GM20000 (cell line): ENCODE data around the gene CROCC2.

Experiments
- DNase-seq: peaks from one replicate; pipeline ENCODE4 v3.0.0; 2012; ENCODE audit warnings: low spot score
- TF ChIP-seq, protein P1 (sequence below): IDR thresholded peaks from 2 replicates; pipeline ENCODE4 v1.5.1; 2012; ENCODE audit warnings: mild to moderate bottlenecking, control low read depth; ENCODE audit errors: extremely low read depth, missing control alignments

The CROCC2 gene

GRCh38 chr2:240915526-240916341 lies 9.6 kb downstream of the CROCC2 start:
- TF ChIP-seq, protein P1, sequence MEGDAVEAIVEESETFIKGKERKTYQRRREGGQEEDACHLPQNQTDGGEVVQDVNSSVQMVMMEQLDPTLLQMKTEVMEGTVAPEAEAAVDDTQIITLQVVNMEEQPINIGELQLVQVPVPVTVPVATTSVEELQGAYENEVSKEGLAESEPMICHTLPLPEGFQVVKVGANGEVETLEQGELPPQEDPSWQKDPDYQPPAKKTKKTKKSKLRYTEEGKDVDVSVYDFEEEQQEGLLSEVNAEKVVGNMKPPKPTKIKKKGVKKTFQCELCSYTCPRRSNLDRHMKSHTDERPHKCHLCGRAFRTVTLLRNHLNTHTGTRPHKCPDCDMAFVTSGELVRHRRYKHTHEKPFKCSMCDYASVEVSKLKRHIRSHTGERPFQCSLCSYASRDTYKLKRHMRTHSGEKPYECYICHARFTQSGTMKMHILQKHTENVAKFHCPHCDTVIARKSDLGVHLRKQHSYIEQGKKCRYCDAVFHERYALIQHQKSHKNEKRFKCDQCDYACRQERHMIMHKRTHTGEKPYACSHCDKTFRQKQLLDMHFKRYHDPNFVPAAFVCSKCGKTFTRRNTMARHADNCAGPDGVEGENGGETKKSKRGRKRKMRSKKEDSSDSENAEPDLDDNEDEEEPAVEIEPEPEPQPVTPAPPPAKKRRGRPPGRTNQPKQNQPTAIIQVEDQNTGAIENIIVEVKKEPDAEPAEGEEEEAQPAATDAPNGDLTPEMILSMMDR, result no peak
- no peak for DNase-seq

DNA sequence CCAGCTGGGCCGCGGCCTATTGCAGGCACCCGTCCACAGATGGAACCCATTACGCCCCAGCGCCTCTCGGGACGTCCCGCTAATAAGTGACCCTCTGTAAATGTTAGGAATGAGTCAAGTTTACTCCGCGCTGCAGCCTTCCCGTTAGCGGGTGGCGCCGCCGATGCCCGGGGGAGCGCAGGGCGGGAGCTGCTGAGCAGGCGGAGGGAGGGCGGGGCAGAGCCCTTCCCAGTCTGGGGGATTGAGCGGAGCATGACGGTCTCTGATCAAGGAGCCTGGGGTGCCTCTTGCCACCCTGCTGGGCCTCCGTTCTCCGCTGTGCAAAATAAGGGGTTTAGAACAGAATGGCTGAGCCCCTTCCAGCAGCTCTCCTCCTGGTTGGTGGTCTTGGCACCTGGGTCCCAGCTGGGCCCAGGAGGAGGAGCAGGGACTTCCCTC lies 10.5 kb downstream of the CROCC2 start:
- no peak for DNase-seq
- TF ChIP-seq, protein P1, result no peak

DNA sequence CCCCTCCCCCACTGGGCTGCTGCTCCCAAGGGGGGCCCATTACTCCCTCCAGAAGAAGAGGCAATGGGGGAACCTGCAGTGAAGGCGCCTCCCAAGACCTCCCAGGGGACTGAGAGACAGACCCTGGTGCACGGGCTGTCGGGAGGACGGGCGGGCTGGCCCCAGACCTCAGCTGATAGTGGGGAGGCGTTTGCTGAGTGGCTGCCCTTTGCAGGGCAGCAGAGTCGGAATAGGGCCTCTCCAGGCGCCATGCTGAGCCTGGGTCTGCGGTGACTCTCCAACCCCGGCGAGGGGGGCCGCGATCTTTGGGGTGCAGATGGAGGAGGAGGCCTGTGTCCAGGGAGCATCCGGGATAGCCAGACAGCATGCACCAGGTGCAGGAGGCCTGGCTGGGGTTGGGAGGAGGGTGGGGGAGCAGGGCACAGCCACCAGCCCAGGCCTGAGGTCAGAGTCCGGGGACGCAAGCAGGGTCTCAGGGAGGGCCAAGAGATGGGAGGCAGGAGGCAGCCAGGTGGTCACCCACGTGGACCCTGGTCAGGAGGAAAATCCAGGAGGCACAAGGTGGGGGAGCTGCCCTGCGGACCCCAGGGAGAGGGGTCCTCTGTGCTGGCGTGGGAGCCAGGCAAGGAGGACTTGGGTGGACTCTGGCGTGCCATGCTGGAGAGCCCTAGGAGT lies 11.0 kb downstream of the CROCC2 start:
- no peak for DNase-seq
- TF ChIP-seq, protein P1, result no peak

GRCh38 chr2:240917684-240918257 lies 11.6 kb downstream of the CROCC2 start:
- TF ChIP-seq, protein P1, result no peak
- DNase-seq, result no peak

GRCh38 chr2:240918258-240919091 lies 12.3 kb downstream of the CROCC2 start:
- TF ChIP-seq, protein P1, result no peak
- DNase-seq, result no peak

- no peak for DNase-seq
- TF ChIP-seq, protein P1, result no peak
These were observed 13.1 kb downstream of the CROCC2 start for GRCh38 chr2:240919161-240919781.
